DMS53 treated with DMSO at 0.1 percent for 48 hours (cell line): Measurements from ENCODE around the gene PCLAF.
"Not testable (repeated sequence)": the region's sequence is repeated elsewhere in the genome, so short reads cannot be mapped to it uniquely, and the experiment has no call there.

Experiments
- DNase-seq: peaks from one replicate; lab custom pipeline; 2025; ENCODE audit not compliant: unreplicated experiment; lab: John Stamatoyannopoulos, UW

The PCLAF gene

DNA sequence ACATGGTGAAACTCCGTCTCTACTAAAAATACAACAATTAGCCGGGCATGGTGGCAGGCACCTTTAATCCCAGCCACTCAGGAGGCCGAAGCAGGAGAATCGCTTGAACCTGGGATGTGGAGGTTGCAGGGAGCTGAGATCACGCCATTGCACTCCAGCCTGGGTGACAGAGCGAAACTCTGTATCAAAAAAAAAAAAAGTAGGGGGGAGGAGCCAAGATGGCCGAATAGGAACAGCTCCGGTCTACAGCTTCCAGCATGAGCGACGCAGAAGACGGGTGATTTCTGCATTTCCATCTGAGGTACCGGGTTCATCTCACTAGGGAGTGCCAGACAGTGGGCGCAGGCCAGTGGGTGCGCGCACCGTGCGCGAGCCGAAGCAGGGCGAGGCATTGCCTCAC is 54.8 kb downstream of the PCLAF start:
- not testable (repeated sequence) for DNase-seq

GRCh38 chr15:64324165-64324877 is 56.9 kb downstream of the PCLAF start:
- no peak for DNase-seq

- DNase-seq: no peak
Measured at GRCh38 chr15:64315216-64315615, 66.0 kb downstream of the PCLAF start.

GRCh38 chr15:64314456-64314855 is 66.8 kb downstream of the PCLAF start:
- DNase-seq: no peak
